Left forelimb (tissue), 1 donor: ENCODE results near the gene PIRT.

Experiments used
- DNase-seq: peaks from one replicate; pipeline ENCODE4 v3.0.0-alpha.2; 2018; ENCODE audit warnings: low spot score

The PIRT gene

DNA sequence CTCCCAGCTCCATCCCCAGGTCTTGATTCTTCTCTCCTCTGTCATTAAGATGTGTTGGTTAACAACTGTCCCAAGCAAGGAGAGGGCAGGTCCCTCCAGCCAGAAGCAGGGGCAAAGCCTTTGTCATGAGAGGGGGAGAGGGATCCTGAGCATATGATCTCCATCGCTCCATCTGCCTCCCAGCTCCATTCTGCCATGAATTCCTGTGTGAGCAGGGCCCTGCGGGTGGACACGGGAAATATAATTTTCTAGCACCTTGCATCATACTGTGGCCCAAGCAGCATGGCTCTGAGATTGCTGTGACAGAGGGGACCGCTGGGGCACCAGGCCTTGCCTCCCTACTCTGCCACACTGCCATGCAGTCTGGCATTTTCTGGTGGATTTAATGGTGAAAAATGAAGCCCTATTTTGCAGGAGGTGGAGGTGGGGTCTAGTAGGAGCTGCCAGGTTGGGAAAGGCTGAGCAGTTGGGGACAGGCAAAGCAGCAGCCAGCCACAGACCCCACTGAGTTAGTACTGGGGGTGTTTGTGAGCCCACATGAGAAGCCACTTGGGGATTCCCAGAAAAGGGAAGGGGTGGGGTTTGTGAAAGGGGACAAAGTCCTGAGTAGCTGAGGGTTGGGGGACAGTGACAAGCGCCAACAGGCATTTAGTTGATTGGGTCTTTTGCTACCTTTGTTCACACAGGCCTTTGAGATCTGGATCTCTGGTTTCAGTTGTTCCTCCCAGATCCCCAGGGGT is 50.4 kb downstream of the PIRT start:
- DNase-seq = no peak

- DNase-seq = no peak
These were observed 52.6 kb downstream of the PIRT start for GRCh38 chr17:10785295-10785694.

DNA sequence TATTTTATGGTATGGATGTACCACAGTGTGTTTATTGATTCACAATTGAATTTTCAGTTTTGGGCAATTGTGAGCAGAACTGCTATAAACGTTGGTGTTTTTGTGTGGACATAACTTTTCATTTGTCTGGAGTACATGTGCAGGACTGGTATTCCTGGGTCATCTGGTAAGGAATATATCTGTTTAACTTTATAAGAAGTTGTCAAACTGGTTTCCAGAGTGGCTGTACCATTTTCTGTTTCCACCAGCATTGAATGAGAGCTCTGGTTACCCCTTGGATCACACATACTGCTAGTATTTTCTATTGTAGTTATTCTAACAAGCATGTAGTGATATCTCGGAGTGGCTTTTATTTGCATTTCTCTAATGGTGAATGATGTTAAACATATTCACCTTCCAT is 58.3 kb downstream of the PIRT start:
- DNase-seq = no peak

DNA sequence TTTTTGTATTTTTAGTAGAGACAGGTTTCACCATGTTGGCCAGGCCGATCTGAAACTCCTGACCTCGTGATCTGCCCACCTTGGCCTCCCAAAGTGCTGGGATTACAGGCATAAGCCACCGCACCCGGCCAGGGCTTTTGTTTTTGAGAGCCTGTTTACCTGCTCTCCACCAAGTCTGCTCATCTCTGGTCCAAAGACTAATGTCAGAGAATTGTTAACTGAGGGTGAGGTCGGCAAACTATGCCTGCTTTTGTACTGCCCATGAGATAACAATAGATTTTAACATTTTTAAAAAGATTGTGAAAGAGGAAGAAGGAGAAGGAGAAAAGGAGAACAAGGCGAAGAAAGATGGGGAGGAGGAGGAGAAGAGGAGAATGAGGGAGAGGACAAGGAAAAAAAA is 60.0 kb downstream of the PIRT start:
- DNase-seq = no peak

- no peak for DNase-seq
These were observed 60.6 kb downstream of the PIRT start for GRCh38 chr17:10777131-10777807.

DNA sequence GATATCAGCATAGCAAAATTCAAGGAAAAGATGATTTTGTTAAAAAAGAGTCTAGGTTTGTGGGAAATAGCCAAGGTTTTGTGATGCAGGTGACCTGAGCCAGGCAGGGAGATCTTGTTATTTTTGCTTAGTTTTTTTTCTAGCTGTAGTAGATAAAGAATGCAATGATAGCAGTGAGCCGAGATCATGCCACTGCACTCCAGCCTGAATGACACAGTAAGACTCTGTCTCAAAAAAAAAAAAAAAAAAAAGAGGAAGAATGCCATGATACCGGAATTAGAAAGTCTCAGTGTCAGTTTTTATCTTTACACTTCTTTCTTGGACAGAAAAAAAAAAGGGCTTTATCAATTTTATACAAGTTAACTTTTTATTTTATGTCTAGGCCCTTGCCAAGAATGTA is 61.5 kb downstream of the PIRT start:
- DNase-seq = no peak

- no peak for DNase-seq
These were observed 62.0 kb downstream of the PIRT start for GRCh38 chr17:10775740-10776356.

DNA sequence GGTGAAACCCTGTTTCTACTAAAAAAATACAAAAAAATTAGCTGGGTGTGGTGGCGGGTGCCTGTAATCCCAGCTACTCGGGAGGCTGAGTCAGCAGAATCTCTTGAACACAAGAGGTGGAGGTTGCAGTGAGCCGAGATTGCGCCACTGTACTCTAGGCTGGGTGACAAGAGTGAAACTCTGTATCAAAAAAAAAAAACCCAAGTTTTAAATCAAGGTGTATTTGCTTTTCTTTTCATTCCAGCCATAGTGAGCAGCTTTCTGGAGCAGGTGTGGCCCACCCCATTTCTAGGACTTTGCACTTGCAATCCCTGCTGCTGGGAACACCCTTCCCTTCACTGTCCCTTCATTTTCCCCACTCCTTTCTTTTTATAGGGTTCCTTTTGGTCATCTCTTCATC is 62.8 kb downstream of the PIRT start:
- DNase-seq = no peak

- no peak for DNase-seq
These were observed 64.5 kb downstream of the PIRT start for GRCh38 chr17:10773391-10773790.
